Cardiac muscle cell (in vitro differentiated cells and primary cell): ENCODE measurements around the gene SHTN1. TPM values are rescaled to one million over a fixed set of nuclear protein-coding genes. Genes with fewer than 3 reads are reported as not detected.

Source experiments
- DNase-seq, 2 donors: peaks; one replicate each; pipeline versions ENCODE4 v3.0.0 to v3.0.0-alpha.2; 2010 to 2017; ENCODE audit warnings: low read depth in 1 of 2, low spot score in 1 of 2
- H3K27ac ChIP-seq: fragments of 200-600 bp; sonication (generic); 2 replicates; pipeline ENCODE4 v1.5.1; 2016
- H3K27me3 ChIP-seq: fragments of 200-600 bp; sonication (generic); 2 replicates; pipeline ENCODE4 v1.6.0; 2016; ENCODE audit warnings: control low read depth
- H3K36me3 ChIP-seq: fragments of 200-600 bp; sonication (generic); 2 replicates; pipeline ENCODE4 v1.5.1; 2016; ENCODE audit warnings: control low read depth
- H3K4me1 ChIP-seq: fragments of 200-600 bp; sonication (generic); 2 replicates; pipeline ENCODE4 v1.8.1; 2017; ENCODE audit warnings: low read depth, mild to moderate bottlenecking, mixed run types
- H3K4me3 ChIP-seq: fragments of 200-600 bp; sonication (generic); 2 replicates; pipeline ENCODE4 v1.5.1; 2016; ENCODE audit warnings: mild to moderate bottlenecking
- H3K9me3 ChIP-seq: fragments of 200-600 bp; sonication (generic); 2 replicates; pipeline ENCODE4 v1.5.1; 2017; ENCODE audit warnings: low read depth, mild to moderate bottlenecking, control low read depth
- polyA plus RNA-seq: library from polyadenylated mRNA; unstranded; fragments of >200 nt; fragmentation: Nextera tagmentation; extraction: Ambion mirVana; gene quantifications from 2 replicates; pipeline ENCODE4 v1.2.1, GENCODE V29; 2016
- total RNA-seq: library from RNA; depleted of rRNA; stranded (reverse); fragments of >200 nt; gene quantifications from 2 replicates; pipeline ENCODE4 v1.2.3, GENCODE V29; 2016
- TF ChIP-seq, protein P1 (sequence below): IDR thresholded peaks from 2 replicates; pipeline ENCODE4 v1.5.1; 2012; ENCODE audit warnings: low read depth, mild to moderate bottlenecking, low read length

The SHTN1 gene
- total and polyA plus RNA-seq, 2 experiments from 2014 or later, result 2.9 to 4.1 TPM

DNA sequence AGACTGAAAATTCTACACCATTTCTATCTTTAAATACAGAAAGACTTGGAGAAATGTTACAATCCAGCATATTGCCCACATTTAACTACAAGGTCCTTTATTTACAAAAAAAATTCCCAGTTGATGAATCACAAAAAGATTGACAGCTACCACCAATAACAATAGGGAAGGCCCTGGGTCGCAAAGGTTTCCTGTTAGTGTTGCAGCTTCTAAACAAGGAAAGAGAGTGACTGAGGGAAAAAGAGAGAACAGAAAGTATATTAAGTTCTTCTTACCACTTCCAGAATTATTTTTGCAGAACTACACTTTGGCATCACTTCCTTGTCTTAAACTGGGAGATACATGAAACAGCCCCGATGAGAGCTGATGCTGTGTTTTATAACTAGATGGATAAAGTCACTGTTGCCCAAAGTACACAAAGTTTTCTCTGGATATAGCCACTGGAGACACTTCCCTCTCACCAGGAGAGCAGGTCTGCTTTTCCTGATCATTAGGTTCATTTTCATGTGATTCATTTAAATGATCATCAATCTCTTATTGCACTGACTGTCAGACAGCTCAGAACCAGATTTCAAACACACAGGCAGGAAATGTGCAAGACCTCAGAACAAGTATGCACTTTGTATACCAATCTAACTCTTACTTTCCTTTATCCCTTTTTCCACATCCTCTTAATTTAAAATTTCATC is 57.0 kb downstream of the SHTN1 start:
- H3K9me3 ChIP-seq, result no peaks in the 10 kb centered on the region
- H3K36me3 ChIP-seq, result no peaks in the 10 kb centered on the region
- no peaks in the 10 kb centered on the region for H3K4me1 ChIP-seq
- H3K27me3 ChIP-seq, result no peaks in the 10 kb centered on the region
- no peak overlapping the region for H3K4me3 ChIP-seq
- H3K27ac ChIP-seq, result no peak overlapping the region
- peak in 1 of 2 donors; percentile 39 for DNase-seq
- TF ChIP-seq, protein P1, sequence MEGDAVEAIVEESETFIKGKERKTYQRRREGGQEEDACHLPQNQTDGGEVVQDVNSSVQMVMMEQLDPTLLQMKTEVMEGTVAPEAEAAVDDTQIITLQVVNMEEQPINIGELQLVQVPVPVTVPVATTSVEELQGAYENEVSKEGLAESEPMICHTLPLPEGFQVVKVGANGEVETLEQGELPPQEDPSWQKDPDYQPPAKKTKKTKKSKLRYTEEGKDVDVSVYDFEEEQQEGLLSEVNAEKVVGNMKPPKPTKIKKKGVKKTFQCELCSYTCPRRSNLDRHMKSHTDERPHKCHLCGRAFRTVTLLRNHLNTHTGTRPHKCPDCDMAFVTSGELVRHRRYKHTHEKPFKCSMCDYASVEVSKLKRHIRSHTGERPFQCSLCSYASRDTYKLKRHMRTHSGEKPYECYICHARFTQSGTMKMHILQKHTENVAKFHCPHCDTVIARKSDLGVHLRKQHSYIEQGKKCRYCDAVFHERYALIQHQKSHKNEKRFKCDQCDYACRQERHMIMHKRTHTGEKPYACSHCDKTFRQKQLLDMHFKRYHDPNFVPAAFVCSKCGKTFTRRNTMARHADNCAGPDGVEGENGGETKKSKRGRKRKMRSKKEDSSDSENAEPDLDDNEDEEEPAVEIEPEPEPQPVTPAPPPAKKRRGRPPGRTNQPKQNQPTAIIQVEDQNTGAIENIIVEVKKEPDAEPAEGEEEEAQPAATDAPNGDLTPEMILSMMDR, result no peak

DNA sequence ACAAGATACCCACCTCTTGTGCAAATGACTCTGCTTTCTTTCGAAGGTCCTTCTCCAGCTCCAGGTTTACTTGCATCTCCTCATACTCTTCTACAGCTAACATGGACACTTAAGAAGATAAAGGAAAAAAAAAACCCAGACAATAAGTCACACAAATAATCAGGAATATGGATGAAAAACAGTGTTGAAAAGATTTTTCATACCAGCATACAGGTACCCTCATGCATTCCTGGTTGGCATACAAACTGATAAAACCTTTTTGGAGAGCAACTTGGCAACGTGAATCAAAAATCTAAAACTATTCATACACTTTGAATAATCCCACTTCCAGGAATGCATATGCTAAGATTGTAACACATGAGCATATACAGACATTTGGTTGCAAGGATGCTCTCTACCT is 60.1 kb downstream of the SHTN1 start:
- TF ChIP-seq, protein P1, result no peak
- Histone ChIP-seq H3K4me3 (no peak overlapping the region), H3K27me3 (no peaks in the 10 kb centered on the region), H3K36me3 (no peaks in the 10 kb centered on the region), H3K9me3 (no peaks in the 10 kb centered on the region), H3K27ac (no peak overlapping the region), H3K4me1 (no peaks in the 10 kb centered on the region)
- DNase-seq, result no peak

DNA sequence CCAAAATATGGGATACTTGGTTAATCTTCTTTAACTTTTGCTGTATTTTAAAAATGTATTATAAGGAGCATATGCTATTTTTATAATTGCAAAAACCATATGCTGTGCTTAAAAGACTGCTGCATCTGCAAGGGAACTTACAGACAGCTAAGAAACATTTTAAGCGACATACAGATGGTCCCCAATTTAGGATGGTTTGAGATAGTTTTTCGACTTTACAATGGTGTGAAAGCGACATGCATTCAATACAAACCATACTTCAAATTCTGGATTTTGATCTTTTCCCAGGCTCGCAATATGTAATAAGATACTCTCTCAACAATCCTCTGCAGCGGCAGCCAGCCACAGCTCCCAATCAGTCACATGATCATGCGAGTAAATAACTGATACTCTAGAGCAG is 73.2 kb downstream of the SHTN1 start:
- TF ChIP-seq, protein P1, result no peak
- no peaks in the 10 kb centered on the region for H3K9me3 ChIP-seq
- H3K4me3 ChIP-seq, result no peak overlapping the region
- H3K27me3 ChIP-seq, result no peaks in the 10 kb centered on the region
- H3K36me3 ChIP-seq, result no peaks in the 10 kb centered on the region
- H3K27ac ChIP-seq, result no peak overlapping the region
- H3K4me1 ChIP-seq, result no peaks in the 10 kb centered on the region
- DNase-seq, result no peak

DNA sequence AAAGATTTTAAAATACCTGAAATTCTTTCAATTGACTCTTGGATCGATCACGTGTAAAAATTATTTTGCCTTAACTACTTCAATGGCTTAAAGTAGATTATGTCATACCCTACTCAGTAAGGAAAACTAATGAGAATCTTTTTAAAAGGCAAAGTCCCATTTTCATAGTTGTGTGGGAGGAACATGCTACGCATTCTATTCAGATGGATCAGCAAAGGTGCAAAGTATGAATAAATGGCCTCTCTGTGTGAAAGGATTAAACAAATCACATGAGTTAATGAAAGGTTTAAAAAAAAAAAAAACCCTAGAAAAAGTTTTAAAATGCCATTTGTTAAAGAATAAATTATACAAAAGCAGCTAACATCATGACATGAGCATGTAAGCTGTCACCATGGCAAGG is 78.6 kb downstream of the SHTN1 start:
- DNase-seq, result no peak
- no peaks in the 10 kb centered on the region for H3K9me3 ChIP-seq
- H3K36me3 ChIP-seq, result no peaks in the 10 kb centered on the region

DNA sequence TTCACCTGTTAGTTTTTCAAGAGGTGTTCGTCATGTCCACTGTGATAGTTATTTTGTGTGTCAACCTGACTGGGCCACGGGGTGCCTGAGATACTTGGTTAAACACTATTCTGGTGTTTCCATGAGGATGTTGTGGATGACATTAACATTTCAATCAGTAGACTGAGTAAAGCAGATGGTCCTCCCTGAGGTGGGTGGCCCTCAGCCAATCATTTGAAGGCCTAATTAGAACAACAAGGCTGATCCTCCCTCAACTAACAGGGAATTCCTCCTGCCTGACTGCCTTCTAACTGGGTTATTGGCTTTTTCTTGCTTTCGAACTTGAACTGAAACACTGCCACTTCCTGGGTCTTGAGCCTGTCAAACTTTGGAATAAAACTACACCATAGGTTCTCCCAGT is 79.9 kb downstream of the SHTN1 start:
- no peaks in the 10 kb centered on the region for H3K9me3 ChIP-seq
- no peak overlapping the region for H3K4me3 ChIP-seq
- no peaks in the 10 kb centered on the region for H3K27me3 ChIP-seq
- DNase-seq, result no peak
- H3K36me3 ChIP-seq, result no peaks in the 10 kb centered on the region
- H3K4me1 ChIP-seq, result no peaks in the 10 kb centered on the region
- H3K27ac ChIP-seq, result no peak overlapping the region
- TF ChIP-seq, protein P1, result no peak

More for the DNA sequence above, 78.6 kb downstream of the SHTN1 start:
- no peak overlapping the region for H3K4me3 ChIP-seq
- no peak overlapping the region for H3K27ac ChIP-seq
- no peaks in the 10 kb centered on the region for H3K4me1 ChIP-seq
- no peaks in the 10 kb centered on the region for H3K27me3 ChIP-seq
- TF ChIP-seq, protein P1, result no peak
